Stimulated activated CD8-positive, alpha-beta memory T cell treated with anti-CD3 and anti-CD28 coated beads, Interleukin-12 subunit alpha, Interleukin-12 subunit beta, amount 100 ng/mL, for 1 hour (primary cell): ENCODE data around the gene PPFIBP1.
"Not testable (repeated sequence)": the region's sequence is repeated elsewhere in the genome, so short reads cannot be mapped to it uniquely, and the experiment has no call there.

Source experiments
- DNase-seq: peaks from one replicate; pipeline ENCODE4 v3.0.0-alpha.2; 2020; ENCODE audit warnings: low read depth

The PPFIBP1 gene

DNA sequence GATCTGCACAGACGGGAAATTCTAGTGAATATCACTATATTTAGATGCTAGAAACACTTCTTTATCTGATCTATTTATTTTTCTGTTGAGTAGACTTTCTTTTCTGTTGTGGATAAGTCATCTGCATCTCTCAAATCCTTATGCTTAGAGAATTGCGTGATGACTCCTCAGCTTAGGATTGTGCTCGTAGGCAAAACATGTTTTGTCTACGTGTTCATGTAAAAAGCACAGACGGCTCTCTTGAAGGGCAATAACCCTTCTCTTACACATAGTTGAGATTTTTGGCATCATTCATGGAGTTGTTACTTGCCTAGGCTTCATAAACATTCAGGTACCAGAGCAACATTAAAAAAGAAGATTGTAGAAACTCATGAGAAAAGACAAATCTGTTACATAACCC lies 18.6 kb downstream of the PPFIBP1 start:
- DNase-seq: no peak

DNA sequence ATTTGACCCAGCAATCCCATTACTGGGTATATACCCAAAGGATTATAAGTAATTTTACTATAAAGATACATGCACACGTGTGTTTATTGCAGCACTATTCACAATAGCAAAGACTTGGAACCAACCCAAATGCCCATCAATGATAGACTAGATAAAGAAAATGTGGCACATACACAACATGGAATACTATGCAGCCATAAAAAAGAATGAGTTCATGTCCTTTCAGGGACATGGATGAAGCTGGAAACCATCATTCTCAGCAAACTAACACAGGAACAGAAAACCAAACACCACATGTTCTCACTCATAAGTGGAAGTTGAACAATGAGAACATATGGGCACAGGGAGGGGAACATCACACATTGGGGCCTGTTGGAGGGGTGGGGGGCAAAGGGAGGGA lies 20.9 kb downstream of the PPFIBP1 start:
- DNase-seq: not testable (repeated sequence)

DNA sequence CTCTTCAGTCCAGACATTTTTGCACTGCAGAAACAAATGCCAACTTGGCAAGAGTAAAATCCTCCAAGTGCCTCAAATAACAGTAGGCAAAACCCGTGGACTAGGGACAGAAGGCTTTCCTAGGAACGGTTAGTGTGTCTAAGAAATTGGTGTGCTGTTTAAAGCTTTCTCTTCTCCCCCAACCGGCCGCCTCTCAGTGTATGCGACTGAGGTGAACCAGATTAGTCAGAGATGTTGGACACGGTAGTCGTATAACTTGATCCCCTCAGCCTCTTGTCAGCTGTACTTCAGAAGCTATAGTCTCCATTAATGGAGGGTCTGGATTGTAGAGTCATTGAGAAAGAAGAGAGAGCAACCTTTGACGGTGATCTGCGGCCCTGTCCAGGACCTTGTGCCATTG lies 21.7 kb downstream of the PPFIBP1 start:
- DNase-seq: no peak

DNA sequence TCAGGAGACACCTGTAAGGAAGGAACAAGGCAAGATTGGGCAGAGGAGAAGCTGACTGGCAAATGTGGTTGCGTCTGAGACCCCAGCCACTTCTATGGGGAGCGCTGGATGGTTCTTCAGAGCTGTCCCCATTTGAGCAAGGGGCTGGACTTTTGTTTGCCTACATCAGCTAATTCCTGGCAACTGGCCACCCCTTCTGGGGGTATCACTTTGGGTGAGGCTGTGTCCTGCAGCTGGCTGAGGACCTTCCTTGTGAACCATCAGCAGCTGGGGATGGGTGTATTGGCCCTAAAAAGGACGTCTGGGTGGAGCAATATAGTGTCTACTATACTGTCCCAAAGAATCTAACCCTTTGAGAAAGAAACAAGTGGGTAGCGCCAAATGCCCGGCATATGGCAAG lies 23.6 kb downstream of the PPFIBP1 start:
- no peak for DNase-seq

DNA sequence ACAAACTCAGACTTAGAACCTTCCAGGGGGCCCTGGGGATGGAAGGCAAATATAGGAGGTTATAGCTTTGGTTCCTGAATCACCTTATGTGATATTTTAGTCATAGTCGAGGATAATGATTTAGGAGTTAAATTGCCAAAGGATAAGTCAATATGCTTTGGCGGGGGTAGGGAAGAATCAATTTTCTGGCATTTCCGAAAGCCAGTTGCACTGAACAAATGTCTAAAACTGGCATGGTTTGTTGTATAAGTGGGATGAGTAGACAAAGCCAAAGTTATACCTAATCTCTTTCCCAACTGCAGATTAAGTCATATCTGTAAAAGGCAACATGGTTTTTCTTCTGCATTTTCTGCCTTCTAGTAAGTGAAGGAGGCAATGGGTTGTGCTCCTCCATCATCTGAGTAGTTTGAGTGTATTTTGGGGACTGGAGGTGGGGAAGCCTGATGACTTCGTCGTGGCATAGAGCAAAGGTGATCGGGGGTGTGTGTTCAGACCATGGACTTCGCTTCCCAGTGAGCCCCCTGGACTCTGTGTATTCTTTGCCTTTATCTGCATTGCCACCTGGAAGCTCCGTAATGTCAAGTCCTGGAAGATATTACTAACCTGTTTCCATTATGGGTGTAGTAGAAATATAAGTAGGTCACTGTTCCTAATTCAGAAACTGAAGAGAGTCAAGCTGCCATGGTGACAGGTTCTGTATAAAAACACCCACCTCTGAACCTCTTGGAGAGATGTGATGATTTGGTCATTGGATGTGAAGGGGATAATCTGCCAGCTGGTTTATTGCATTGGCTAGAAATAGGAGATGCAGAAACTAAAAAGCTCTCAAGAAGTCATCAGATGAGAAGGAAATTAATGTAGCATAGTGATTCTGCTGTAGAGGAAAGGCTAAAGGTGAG lies 24.5 kb downstream of the PPFIBP1 start:
- DNase-seq: no peak

DNA sequence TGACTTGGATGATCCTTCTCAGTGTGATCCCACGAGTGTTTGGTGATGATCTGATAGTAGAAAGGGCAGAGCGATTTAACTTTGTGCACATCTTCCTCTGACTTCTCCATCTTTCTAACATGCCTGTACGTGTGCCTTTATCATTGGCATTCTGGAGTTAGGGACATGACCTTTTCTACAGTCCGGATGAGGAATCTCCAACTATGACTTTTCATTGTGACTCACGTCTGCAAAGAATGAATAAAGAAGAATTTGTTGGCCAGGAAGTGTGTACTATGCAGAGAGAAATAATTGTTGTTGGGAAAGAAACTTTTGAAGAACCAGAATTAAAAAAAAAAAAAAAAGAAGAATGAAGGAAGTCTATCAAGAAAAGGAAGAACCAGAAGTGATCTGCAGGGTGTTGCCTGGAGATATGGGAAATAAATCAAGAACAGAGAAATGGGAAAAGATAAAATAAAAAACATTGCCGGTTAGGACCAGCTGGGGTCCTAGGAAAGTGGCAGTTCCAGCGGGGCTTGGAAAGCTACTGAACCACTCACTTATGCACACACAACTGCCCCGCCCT lies 25.3 kb downstream of the PPFIBP1 start:
- no peak for DNase-seq

DNA sequence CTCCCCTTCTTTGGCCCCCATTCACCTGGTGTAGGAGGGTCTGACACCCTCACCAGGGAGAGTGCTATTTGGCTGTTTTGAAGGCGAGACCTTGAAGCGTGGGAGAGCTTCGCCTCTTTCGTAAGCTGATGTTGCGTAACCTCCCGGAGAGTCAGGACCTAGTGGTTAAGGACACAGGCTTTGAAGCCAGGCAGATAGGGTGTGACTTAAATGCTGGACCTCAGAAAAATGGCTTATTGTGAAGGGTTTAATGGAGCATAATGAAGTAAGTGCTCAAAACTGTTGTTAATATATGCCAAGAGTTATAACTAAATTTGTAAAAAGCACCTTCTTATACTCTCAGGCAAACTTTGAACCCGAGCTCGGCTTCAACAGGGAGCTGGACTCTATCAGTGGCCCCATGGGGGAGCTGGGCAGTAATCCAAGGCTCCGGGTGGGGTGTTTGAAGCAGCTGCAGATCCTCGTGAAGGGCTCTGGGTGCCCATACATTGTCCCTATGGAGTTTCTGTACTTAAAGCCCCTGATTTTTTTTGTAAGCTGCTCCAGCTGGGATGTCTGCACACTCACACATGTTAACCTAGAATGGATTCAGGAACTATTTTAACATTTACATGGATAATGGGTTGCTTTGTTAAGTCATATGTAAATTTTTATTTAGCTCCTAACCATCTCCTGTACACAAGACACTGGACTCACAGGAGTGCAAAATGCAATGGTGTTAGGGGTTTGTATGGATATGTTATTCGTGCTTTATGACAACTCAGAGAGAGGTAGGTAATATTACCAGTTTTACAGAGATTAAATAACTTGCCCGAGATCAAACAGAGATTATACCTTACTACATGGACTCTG lies 26.0 kb downstream of the PPFIBP1 start:
- no peak for DNase-seq

DNA sequence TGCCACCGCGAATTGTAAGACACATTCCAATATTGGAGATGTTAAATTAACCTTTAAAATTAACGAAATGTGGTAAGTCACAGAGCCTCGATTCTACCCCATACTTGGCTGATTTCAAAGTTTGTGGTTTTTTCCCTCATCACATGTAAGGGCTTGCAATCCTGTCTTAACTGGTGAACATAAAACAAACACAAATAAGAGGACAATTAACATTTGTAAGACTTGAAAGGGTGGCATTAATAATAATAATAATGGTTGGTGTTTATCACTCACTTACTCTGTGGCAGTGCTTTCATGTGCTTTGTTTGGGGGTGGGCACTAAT lies 26.6 kb downstream of the PPFIBP1 start:
- DNase-seq: no peak

DNA sequence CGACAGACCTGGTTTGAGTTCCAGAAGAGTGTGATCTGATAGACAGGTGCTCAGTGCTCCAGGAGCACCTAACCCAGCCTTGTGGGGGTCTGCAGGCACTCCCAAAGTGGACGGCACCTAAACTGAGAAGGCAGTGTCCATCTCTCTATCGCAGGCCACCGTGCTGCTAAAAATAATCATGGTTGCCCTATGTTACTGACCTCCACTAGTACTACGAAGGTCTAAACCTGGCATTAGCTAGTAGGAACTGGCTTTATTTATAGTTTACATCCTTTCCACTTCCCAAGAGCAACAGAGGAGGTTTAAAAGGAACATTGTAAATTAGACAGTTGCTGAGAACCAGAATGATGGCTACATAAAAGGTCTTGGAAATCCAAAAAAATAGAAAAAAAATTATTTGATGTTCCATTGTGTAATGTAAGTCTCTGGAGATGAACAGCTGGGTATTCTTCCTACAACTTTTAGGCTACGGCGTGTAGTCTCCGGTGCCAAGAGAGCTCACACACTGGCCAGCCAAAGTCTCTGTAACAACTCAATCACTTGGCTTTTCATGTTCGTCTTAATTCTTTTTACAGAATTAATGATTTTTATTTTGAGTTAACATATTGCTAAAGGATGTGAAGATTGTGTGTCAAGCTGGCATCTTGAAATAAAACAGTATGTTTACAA lies 27.3 kb downstream of the PPFIBP1 start:
- no peak for DNase-seq

DNA sequence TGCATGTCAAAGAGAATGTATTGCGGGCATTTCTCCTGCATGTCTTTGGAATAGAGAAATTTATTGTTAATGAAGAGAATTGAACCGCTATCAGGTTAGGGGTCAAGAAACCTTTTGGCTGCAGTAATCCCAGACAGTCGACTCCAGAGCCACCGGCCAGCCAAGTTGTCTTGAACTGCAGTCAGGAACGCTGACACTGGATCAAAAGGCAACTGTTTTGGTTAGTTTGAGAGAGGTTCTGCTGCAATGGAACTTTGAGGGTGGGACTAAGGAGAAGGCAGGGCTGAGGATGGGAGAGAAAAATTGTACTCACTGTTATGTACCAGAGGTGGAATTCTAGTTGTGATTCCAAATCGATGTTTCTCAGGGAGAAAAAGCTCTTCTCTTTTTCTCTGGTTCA lies 28.2 kb downstream of the PPFIBP1 start:
- DNase-seq: no peak

DNA sequence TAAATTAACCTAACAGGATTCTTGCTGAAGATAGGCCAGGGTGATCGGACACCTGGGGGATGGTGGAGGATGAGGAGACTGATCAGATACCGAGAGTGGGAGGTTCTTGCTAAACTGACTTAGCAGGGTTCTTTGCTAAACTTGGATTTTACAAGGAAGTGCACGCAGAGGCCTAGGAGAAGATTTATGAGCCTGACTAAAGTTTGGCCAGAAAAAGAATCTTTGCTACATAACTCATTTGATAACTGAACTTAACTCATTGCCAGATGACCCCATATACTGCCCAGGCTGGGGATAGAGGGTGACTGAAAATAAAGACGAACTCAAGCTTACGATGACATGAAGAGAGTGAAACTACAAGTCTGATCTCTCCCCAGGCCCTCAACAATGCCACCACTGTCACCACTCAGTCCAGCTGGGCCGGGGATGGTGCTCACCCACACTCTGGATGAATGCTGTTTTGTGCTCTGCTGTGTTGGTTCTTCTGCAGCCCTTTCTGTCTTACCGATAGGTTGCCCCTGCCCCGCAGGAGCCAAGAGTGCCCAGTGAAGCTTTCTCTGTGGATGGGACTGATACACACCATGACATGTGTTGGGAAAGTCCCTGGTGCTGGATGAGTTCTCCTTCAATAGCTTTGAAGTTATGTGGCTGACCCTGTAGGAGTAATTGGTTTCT lies 29.0 kb downstream of the PPFIBP1 start:
- no peak for DNase-seq

DNA sequence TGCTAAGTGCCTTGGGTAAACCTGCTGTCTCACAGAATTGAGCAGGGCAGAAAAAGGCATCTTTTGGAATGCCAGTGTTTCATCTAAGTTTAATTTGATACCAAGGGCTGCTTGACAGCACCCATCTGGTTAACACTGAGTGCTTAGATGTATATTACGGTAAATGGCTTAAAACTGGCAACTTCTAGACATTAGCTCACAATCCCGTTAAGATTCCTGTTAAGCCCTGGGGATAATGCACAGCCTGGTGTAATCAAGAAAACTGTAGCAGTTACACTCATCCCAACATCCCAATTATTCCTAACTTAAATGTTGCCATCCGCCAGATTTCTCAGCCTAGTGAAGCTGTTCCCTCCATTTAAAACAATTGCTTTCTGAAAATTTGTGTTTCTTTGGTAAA lies 29.9 kb downstream of the PPFIBP1 start:
- DNase-seq: no peak

DNA sequence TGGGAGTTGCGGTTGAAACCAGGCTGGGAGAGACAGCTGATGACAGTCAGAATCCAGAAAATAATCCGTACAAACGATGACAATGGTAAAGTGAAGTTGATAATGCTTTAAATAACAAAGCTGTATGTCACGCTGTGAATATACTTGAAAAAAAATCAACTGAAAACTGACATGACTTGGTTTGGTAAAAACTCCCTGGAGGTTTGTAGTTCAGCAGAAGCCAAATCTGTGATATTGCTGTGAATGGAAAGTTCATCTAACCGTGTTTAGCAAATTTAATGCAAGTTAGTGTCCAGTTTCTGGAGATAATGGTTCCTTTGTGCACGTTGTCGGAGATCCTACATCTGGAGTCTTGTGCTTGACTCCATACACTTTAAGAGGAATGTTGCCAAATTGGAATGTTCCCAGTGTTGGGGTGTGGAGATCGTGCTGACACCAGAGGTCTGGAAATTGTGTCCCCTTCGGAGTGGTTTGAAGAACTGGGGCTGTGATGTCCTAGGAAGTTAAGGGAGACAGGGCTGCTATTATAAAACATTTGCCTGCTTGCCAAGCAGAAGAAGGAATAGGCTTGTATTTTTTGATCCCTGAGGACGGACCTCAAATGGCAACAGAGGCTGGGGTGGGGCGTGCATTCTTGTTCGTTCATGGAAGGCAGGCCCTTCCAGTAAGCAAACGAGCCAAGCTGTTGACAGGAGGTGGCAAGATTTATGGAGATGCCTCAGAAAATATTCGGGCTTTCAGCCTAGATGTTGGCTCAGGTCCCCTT lies 30.6 kb downstream of the PPFIBP1 start:
- DNase-seq: no peak

DNA sequence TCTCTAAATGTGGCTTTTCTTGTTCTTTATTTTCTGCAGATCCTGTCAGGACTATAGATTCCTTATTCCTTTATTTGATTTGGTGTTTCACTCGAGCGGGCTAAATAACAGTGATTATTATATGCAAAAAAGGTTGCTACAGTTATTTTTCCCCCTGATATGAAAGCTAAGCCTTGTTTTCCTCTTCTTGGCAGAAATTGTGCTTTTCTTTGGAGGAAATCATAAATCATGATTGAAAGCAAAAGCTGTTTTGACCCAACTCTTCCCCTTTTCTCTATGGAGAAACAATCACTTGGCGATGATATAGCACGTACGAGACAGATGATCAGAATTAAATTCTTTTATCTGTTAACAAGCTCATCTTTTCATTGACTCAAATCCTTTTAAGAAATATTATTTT lies 31.4 kb downstream of the PPFIBP1 start:
- no peak for DNase-seq

DNA sequence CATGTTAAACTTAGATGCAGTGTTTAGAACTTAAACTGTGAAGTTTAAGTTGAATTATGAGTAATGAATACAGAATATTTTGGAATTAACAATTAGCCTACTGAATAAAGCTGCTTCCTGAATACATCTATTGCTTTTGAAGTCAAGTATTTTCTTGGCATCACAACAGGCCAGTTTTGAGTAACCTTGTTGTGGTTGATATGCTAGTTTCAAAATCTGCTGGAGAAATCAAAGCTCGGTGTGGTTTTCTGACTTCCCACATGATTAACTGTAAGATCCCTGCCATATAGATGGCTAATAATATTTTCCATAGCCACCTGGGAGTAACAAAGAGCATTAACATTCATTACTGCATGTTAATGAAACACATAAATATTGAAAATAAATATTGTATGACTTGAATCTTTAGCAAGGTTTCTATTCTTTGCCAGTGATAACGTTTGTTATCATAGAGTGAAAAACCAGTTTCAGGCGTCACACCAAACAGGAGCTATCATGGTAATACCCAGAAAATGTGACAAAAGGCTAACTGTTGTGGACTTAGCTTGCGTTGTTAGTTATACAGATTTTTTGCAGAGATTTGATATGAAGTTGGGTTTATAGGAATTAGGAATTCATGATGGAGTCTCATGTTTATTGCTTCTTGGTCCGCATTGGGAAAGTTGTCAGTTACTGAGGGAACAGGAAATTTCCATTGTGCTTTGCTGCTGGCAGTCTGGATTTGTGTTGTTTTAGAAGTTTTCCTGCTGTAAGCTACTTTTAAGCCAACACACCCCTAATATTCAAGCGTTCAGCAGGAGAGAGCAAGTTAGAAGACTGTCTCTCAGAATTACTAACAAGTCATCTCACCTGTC lies 32.1 kb downstream of the PPFIBP1 start:
- DNase-seq: no peak

DNA sequence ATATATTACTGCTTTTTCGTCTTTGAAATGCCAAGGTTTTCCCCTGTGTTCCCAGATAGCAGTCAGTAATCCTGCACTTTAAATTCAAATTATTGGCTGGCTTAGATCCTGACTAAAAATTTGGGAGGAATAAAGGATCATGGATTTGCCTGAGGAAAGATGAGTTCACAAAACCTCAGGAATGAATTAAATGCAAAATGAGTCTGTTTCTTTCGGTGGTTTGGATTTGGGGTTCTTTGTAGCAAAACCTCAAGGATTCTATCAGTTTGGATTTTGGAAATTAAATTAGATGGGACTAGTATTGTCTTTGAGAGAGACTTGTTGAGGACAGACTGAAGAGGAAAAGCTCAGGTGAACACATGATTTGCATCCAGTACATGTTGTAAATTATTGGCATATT lies 36.1 kb downstream of the PPFIBP1 start:
- no peak for DNase-seq

DNA sequence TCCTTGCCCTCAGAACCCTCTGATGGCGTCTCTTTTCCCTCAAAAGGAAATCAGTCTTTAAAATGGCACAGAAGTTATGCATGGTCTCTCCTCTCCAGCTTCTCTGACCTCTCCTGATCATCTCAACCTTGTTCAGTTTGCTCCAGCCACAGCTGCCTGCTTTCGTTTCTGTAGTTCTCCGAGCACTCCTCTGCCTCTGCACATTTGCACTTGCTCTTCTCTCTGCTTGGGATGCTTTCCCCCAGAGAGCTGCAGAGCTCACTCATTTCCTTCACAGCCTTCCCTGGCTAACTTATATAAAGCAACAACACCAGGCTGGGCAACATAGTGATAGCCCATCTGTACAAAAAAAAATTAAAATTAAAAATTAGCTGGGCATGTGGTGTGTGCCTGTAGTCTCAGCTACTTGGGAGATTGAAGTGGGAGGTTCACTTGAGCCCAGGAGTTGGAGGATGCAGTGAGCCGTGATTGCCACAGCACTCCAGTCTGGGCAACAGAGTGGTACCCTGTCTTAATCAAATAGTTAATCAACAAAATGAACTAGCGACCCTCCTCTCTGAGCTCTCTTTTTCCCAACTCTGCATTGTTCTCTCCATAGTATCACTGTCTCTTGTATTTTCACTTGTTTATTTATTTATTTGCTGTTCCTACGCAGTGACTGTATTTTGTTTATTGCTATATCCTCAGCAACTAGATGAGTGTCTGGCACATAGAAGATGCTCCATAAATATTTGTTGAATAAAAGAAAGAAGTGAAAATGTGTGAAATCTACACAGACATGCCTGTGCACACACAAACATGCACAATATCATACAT lies 37.7 kb downstream of the PPFIBP1 start:
- DNase-seq: no peak

DNA sequence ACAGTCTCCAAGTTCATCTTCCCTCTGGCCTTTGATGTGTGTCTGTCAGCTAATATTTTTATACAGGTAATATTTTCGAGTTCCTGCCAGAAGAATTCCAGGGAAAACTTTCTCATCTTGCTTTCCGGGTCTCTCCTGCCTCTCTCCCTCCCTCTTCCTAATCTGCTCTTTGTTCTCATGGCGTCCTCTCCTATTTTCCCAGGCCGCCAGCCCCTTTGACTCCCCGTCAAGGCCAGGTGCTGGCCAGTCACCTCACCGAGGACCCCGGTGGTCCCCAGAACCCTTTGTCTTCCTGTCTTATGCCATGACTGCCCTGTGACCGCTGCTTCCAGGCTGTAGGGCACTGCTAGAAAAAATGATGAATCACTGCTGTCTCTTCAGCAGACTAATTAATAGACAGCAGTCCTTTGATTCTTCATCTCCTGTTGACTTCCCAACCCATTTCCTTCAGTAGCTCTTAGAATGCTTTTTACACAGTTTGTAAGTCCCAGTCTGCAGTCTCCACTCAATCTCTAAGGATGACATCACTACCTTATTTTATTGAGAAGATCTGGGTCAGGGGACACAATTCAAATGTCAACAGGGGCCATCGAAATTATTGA lies 40.7 kb downstream of the PPFIBP1 start:
- DNase-seq: no peak

DNA sequence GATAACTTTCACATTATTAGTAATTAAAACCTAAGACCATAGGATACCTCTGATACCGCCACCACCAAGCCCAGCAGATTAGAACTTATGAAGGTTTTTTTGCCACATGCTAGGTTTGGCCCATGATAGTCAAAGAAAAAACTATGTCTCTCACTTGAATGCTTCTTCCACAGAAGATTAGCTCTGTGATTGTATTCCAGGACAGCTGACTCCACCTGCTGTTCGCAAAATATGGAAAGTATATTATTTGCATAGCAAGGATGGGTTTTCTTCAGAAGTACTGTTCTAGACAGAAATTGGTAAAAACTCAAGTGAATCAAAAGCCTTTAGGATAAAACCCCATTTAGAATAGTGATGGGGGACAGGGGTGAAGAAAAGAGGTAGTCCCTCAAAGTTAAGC lies 42.2 kb downstream of the PPFIBP1 start:
- no peak for DNase-seq
